Measurements from ENCODE around the gene LTF.

LTF gene

DNA sequence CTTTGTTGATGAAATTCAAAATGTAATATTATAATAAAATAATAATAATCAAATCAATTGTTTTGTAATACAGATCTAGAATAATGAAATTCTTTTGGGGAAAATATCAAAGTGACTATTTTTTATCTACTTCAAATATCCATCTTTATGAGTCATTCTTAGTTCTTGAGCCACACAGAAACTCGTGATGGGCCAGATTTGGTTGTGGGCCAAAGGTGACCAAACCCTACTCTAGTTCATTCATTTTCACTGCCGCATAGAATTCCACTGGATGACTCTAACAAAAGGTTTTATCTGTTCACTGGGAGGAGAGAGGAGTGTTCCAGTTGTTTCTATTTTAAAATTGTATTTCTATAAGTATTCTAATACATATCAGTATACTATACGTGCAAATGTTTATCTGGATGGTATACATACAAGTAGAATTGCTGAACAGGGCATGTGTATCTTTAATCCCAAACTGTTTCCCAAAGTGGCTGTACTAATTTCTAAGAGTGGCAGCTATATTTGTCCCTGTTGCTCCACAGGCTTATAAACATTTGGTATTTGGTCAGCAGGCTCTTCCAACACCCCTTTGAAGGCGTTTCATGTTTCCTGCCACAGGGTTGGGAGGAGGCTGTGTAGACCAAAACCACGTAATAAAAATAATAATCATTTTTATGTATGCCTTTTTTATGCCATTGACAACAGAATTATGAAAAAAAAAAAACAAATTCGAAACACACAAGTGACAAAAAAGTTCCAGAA, 25.8 kb upstream of the LTF start:
- DNase-seq (ENCODE audit: low spot score) = no peak

DNA sequence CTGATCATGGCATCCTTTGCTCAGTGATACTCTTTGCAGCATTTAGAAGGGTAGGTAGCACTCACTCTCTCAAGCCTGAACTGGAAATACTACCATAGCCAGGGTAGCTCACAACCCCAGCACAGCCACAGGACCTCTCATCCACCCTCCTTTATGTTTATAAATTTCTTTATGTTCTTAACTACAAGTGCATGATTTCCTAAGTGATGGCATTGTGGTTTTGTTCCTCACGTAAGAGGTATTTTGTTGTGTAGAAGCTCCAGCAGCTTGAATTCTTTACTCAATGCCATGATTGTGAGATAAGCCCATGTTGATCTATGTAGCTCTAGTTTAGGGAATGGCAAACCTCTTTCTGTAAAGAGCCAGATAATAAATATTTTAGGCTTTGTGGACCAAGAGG, 25.2 kb upstream of the LTF start:
- DNase-seq (ENCODE audit: low spot score) = no peak

DNA sequence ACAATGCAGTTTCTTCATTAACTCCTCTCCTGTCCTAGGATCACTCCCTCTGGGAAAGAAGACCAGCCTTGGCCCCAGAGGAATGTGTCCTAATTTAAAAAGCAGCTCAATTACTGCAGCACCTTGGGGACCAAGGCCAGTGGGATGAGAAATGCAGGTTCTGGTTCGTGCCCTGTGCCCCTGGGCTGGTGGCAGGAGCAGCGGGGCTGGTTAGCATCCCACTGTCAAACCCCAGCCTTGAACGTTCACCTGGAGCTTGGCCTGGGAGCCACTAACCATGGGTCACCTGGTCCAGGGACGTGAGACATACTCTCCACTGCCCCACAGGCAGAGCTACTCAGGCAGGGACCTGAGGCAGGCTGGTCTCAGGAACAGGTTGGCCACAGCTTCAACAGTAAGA, 24.7 kb upstream of the LTF start:
- DNase-seq (ENCODE audit: low spot score) = no peak

DNA sequence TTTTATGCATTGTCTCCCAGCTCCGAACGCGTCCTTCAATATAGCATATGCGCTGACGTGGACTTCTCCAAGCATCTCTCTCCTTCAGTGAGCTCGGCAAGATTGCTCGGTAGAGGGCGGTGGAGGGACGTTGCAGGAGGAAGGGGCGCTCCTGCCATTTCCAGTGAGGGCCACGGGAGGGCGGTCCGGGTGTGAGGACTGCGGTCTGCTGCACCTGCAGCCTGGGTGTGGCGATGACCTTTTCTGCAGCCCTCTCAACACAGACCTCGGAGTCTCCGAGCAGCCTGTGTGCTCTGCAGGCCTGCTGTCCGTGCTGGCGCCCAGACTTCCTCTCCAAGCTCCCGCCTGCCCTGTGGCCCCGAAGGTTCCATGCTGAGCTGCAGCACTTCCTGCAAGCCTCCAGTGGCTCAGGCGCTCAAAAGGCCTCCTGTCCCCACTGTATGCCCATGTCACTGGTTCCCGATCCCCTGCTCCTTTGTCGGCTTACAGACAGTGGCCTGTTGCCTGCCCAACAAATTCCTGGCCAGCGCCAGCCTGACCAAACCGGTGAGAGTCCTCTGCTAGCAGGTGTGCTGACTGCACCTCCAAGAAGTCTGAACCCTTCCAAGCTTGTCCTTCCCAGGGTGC, 24.1 kb upstream of the LTF start:
- peak; percentile 92 for DNase-seq (ENCODE audit: low spot score)

DNA sequence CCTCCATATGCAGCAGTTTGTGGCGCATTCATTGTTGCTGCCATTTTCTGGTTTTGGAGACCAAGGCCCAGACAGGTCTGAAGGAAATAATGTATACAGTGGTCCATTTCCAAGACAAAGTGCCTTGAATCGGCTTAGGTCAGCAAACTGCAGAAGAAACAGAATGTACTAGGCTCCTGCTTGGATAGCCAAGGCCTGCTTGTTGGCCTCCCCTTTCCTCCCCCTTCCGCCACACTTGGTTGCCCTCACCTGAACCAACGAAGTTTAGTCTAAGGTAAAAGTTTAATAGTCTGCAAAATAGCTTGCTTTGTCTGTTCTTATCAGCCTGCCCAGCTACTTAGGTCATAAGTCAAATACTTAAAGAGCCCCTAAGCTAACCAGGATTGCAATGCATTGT, 21.1 kb upstream of the LTF start:
- no peak for DNase-seq (ENCODE audit: low spot score)

GRCh38 chr3:46484911-46485778, 20.4 kb upstream of the LTF start:
- no peak for DNase-seq (ENCODE audit: low spot score)

GRCh38 chr3:46484388-46484787, 19.7 kb upstream of the LTF start:
- DNase-seq (ENCODE audit: low spot score) = no peak

DNA sequence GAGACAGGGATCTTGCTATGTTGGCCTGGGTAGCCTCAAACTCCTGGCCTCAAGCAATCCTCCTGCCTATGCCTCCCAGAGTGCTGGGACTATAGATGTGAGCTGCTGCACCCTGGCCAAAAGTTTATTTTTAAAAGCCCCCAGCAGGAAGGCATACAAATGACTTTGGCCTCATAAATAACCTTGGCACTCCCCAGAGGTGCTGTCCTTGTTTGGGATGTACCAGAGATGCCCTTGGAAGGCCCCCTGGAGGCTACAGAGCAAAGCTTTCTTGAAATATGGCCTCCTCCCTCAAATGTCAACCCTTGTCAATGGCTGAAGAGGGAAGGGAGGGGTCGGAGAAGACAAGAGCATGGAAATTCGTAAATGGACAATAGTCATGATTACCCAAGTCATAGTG, 19.1 kb upstream of the LTF start:
- no peak for DNase-seq (ENCODE audit: low spot score)

GRCh38 chr3:46482632-46483350, 18.1 kb upstream of the LTF start:
- peak; percentile 67 for DNase-seq (ENCODE audit: low spot score)

DNA sequence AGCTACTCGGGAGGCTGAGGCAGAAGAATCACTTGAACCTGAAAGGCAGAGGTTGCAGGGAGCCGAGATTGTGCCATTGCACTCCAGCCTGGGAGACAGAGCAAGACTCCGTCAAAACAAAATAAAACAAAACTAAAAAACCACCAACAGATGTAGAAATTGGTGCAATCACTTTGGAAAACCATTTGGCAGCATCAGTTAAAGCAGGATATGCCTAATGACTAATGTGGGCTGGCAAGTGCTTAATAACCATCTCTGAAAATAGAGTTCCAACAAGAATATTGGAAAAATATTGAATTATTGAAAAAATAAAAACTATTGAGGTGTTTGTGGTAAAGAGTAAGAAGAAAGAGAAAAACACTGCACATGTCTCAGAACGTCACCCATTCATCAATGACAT, 16.9 kb upstream of the LTF start:
- no peak for DNase-seq (ENCODE audit: low spot score)

- no peak for DNase-seq (ENCODE audit: low spot score)
Observed at GRCh38 chr3:46480491-46481195, 15.9 kb upstream of the LTF start.

- DNase-seq (ENCODE audit: low spot score) = no peak
Observed at GRCh38 chr3:46479696-46480095, 15.0 kb upstream of the LTF start.

- no peak for DNase-seq (ENCODE audit: low spot score)
Observed at GRCh38 chr3:46479021-46479420, 14.3 kb upstream of the LTF start.

- DNase-seq (ENCODE audit: low spot score) = no peak
Observed at GRCh38 chr3:46478341-46478740, 13.6 kb upstream of the LTF start.

GRCh38 chr3:46477756-46478155, 13.1 kb upstream of the LTF start:
- DNase-seq (ENCODE audit: low spot score) = no peak

DNA sequence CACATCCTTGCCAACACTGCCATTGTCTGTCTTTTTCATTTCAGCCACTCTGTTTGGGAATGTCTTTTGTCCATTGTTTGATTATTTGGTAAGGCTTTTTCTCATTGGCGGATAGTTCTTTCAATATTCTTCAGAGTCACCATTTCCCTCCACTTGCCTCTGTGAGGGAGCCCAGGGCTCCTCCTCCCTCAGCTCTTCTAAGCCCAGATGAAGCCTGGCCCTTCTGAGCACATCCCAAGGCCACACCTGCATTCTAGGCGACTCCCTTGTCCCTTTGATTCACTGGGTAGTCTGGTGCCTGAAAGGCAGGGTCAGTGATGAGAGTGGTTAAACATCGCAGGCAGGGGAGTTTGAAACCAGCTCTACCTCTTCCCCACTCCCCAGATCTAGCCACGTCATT, 12.4 kb upstream of the LTF start:
- no peak for DNase-seq (ENCODE audit: low spot score)

- DNase-seq (ENCODE audit: low spot score) = no peak
Observed at GRCh38 chr3:46472736-46473135, 8.0 kb upstream of the LTF start.

- DNase-seq (ENCODE audit: low spot score) = peak; percentile 3
Observed at GRCh38 chr3:46471371-46471914, 6.7 kb upstream of the LTF start.

DNA sequence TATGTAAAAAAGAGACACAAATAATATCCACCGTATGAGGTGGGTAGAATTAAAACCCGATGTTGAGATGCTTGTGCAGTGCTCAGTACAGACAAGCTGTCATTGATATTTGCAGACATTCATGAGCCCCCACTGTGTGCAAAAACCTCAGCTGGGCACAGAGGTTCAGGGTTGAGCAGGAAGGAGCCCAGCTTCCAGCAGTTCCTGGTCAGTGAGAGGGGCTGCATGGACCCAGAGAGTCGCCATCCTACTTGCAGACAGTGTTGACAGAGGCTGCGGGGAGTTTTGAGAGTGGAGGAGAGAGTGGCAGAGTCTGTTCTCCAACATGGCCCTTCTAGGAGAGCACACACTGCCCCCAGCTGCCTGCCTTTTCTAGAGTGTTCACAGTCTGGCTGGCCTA, 6.1 kb upstream of the LTF start:
- DNase-seq (ENCODE audit: low spot score) = no peak

- no peak for DNase-seq (ENCODE audit: low spot score)
Observed at GRCh38 chr3:46469680-46470357, 5.1 kb upstream of the LTF start.
